Duodenal mucosa (tissue), 2 donors: ENCODE results near the gene UBXN7.
"Not testable (repeated sequence)": the region's sequence is repeated elsewhere in the genome, so short reads cannot be mapped to it uniquely, and the experiment has no call there.

Experiments used
- H3K27ac ChIP-seq: one replicate; pipeline ENCODE4 v1.7.0; 2013; ENCODE audit warnings: low read depth, low read length
- H3K27me3 ChIP-seq, 2 donors: one replicate each; pipeline ENCODE4 v1.7.0; 2013; ENCODE audit warnings: low read length in 2 of 2, control low read depth in 1 of 2; ENCODE audit not compliant: insufficient read depth in 2 of 2, control insufficient read depth in 1 of 2
- H3K36me3 ChIP-seq, 2 donors: one replicate each; pipeline ENCODE4 v1.7.0; 2013; ENCODE audit warnings: low read length in 2 of 2, control low read depth in 1 of 2; ENCODE audit not compliant: insufficient read depth in 2 of 2, control insufficient read depth in 1 of 2
- H3K4me1 ChIP-seq, 2 donors: one replicate each; pipeline ENCODE4 v1.7.0; 2013; ENCODE audit warnings: low read length in 2 of 2, control low read depth in 1 of 2; ENCODE audit not compliant: insufficient read depth in 2 of 2, control insufficient read depth in 1 of 2
- H3K4me3 ChIP-seq, 2 donors: one replicate each; pipeline ENCODE4 v1.7.0; 2013; ENCODE audit warnings: low read length in 2 of 2, low read depth in 1 of 2
- H3K9ac ChIP-seq, 2 donors: one replicate each; pipeline ENCODE4 v1.7.0; 2013; ENCODE audit warnings: low read length in 2 of 2, low read depth in 1 of 2
- H3K9me3 ChIP-seq, 2 donors: one replicate each; pipeline ENCODE4 v1.7.0; 2013; ENCODE audit warnings: low read length in 2 of 2, control low read depth in 1 of 2; ENCODE audit not compliant: control insufficient read depth in 1 of 2

Gene UBXN7

GRCh38 chr3:196397941-196398340, 34.3 kb downstream of the UBXN7 start:
- H3K4me3 ChIP-seq: no peak overlapping the region
- no peaks in the 10 kb centered on the region for H3K9me3 ChIP-seq
- H3K4me1 ChIP-seq: no peaks in the 10 kb centered on the region
- no peaks in the 10 kb centered on the region for H3K27me3 ChIP-seq
- H3K9ac ChIP-seq: no peak overlapping the region
- H3K36me3 ChIP-seq: peaks cover 4 to 32% of the 10 kb centered on the region in 2 donors
- H3K27ac ChIP-seq: no peak overlapping the region

DNA sequence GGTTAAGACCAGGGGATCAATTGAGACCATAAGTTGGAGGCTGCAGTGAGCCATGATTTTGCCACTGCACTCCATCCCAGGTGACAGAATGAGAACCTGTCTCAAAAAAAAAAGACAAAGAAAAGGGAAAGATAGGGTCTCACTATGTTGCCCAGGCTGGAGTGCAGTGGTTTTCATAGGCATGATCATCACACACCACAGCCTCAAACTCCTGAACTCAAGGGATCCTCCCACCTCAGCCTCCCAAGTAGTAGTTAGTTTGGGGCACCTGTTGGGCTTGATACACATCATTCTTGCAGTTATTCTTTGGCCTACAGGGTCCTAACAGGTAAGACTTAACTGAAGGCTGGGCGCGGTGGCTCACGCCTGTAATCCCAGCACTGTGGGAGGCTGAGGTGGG, 42.1 kb downstream of the UBXN7 start:
- Histone ChIP-seq H3K27me3 (no peaks in the 10 kb centered on the region), H3K4me3 (no peak overlapping the region), H3K36me3 (peaks cover 18 to 30% of the 10 kb centered on the region in 2 donors), H3K27ac (no peak overlapping the region), H3K9me3 (no peaks in the 10 kb centered on the region), H3K4me1 (no peaks in the 10 kb centered on the region), H3K9ac (no peak overlapping the region)

- Histone ChIP-seq H3K27me3 (no peaks in the 10 kb centered on the region), H3K4me1 (no peaks in the 10 kb centered on the region), H3K9ac (no peak overlapping the region), H3K9me3 (no peaks in the 10 kb centered on the region), H3K27ac (no peak overlapping the region), H3K36me3 (peaks cover 18 to 30% of the 10 kb centered on the region in 2 donors), H3K4me3 (no peak overlapping the region)
Measured at GRCh38 chr3:196388956-196389355, 43.3 kb downstream of the UBXN7 start.

GRCh38 chr3:196387941-196388340, 44.3 kb downstream of the UBXN7 start:
- H3K9ac ChIP-seq, H3K27ac ChIP-seq, H3K4me3 ChIP-seq, H3K4me1 ChIP-seq, H3K27me3 ChIP-seq, H3K9me3 ChIP-seq: not testable (repeated sequence)
- peaks cover 18 to 30% of the 10 kb centered on the region in 2 donors for H3K36me3 ChIP-seq

DNA sequence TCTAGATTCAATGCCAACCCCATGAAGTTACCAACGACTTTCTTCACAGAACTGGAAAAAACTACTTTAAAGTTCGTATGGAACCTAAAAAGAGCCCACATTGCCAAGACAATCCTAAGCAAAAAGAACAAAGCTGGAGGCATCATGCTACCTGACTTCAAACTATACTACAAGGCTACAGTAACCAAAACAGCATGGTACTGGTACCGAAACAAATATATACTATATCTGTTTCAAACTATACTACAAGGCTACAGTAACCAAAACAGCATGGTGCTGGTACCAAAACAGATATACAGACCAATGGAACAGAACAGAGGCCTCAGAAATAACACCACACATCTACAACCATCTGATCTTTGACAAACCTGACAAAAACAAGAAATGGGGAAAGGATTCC, 45.4 kb downstream of the UBXN7 start:
- not testable (repeated sequence) for H3K27me3 ChIP-seq, H3K27ac ChIP-seq, H3K4me3 ChIP-seq, H3K4me1 ChIP-seq, H3K9me3 ChIP-seq, H3K9ac ChIP-seq
- H3K36me3 ChIP-seq: peaks cover 17 to 30% of the 10 kb centered on the region in 2 donors

- H3K4me1 ChIP-seq, H3K27me3 ChIP-seq, H3K9ac ChIP-seq, H3K27ac ChIP-seq, H3K9me3 ChIP-seq, H3K4me3 ChIP-seq: not testable (repeated sequence)
- peaks cover 9 to 22% of the 10 kb centered on the region in 2 donors for H3K36me3 ChIP-seq
Measured at GRCh38 chr3:196386034-196386433, 46.2 kb downstream of the UBXN7 start.

DNA sequence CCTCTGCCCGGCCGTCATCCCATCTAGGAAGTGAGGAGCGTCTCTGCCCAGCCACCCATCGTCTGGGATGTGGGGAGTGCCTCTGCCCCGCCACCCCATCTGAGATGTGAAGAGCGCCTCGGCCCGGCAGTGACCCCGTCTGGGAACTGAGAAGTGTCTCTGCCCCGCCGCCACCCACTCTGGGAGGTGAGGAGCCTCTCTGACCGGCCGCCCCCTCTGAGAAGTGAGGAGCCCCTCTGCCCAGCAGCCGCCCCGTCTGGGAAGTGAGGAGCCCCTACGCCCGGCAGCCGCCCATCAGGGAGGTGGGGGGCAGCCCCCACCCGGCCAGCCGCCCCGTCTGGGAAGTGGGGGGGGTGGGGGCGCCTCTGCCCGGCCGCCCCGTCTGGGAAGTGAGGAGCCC, 46.8 kb downstream of the UBXN7 start:
- H3K27ac ChIP-seq, H3K4me3 ChIP-seq, H3K4me1 ChIP-seq, H3K9me3 ChIP-seq, H3K9ac ChIP-seq, H3K27me3 ChIP-seq: not testable (repeated sequence)
- H3K36me3 ChIP-seq: peaks cover 5 to 20% of the 10 kb centered on the region in 2 donors

GRCh38 chr3:196378146-196378841, 53.9 kb downstream of the UBXN7 start:
- no peaks in the 10 kb centered on the region for H3K4me1 ChIP-seq
- H3K27me3 ChIP-seq: no peaks in the 10 kb centered on the region
- H3K9me3 ChIP-seq: no peaks in the 10 kb centered on the region
- no peak overlapping the region for H3K27ac ChIP-seq
- H3K9ac ChIP-seq: no peak overlapping the region
- H3K4me3 ChIP-seq: no peak overlapping the region
- H3K36me3 ChIP-seq: peaks cover 0 to 14% of the 10 kb centered on the region in 2 donors

GRCh38 chr3:196377321-196377720, 54.9 kb downstream of the UBXN7 start:
- H3K4me1 ChIP-seq: no peaks in the 10 kb centered on the region
- H3K9me3 ChIP-seq: no peaks in the 10 kb centered on the region
- H3K27me3 ChIP-seq: no peaks in the 10 kb centered on the region
- H3K9ac ChIP-seq: no peak overlapping the region
- peaks cover 0 to 17% of the 10 kb centered on the region in 2 donors for H3K36me3 ChIP-seq
- no peak overlapping the region for H3K27ac ChIP-seq
- no peak overlapping the region for H3K4me3 ChIP-seq

DNA sequence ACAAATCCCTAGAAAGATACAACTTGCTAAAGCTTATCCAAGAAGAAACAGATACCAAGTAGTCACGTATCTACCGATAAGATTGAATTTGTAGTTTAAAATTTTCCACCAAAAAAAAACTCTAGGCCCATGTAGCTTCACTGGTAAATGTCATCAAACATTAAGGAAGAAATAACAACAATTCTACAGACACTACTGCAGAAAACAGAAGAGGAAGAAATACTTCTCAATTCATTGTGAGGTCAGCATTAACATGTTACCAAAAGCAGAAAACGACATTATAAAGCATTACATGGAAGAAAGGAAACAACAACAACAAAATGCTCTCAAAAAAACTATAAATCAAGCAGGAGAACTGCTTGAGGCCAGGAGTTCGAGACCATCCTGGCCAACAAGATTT, 66.5 kb downstream of the UBXN7 start:
- Histone ChIP-seq H3K27me3 (no peaks in the 10 kb centered on the region), H3K9ac (no peak overlapping the region), H3K4me3 (no peak overlapping the region), H3K9me3 (no peaks in the 10 kb centered on the region), H3K36me3 (peaks cover 18 to 56% of the 10 kb centered on the region in 2 donors), H3K27ac (no peak overlapping the region), H3K4me1 (no peaks in the 10 kb centered on the region)

DNA sequence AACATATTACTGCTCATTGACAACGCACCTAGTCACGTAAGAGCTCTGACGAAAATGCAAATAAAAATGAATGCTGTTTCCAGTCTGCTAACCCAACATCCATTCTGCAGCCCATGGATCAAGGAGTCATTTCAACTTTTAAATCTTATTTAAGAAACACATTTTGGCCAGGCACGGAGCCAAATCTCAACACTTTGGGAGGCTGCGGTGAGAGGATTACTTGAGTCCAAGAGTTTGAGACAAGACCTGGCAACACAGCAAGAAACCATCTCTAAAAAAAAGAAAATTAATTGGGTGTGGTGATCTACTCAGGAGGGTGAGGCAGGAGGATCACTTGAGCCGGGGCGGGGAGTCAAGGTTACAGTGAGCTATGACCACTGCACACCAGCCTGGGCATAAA, 71.6 kb downstream of the UBXN7 start:
- no peak overlapping the region for H3K27ac ChIP-seq
- H3K9ac ChIP-seq: no peak overlapping the region
- H3K36me3 ChIP-seq: peaks cover 24 to 64% of the 10 kb centered on the region in 2 donors
- H3K4me3 ChIP-seq: no peak overlapping the region
- H3K27me3 ChIP-seq: no peaks in the 10 kb centered on the region
- no peaks in the 10 kb centered on the region for H3K9me3 ChIP-seq
- no peaks in the 10 kb centered on the region for H3K4me1 ChIP-seq
